Right lobe of liver (tissue), 4 donors: ENCODE data around the gene LMTK2.

Experiments
- POLR2A ChIP-seq: fragments of 450-650 bp; IDR thresholded peaks from one replicate; pipeline ENCODE4 v1.6.1; 2017; ENCODE audit warnings: antibody characterized with exemption, mild to moderate bottlenecking
- TF ChIP-seq, protein P1 (sequence below), 4 donors: fragments of 200-600 bp in 3 of 4; fragments of 450-650 bp in 1 of 4; IDR thresholded peaks; one replicate each; pipeline versions ENCODE4 v1.5.1 to v1.8.0; 2016 to 2022; ENCODE audit warnings: antibody characterized with exemption in 4 of 4, mild to moderate bottlenecking in 2 of 4
- donor health status: DM: no; HTN: no; CAD: no.
- donor health status: DM: no; HTN: no; CAD: no.
- donor health status: DM: no; HTN: yes; CAD: no.

DNA sequence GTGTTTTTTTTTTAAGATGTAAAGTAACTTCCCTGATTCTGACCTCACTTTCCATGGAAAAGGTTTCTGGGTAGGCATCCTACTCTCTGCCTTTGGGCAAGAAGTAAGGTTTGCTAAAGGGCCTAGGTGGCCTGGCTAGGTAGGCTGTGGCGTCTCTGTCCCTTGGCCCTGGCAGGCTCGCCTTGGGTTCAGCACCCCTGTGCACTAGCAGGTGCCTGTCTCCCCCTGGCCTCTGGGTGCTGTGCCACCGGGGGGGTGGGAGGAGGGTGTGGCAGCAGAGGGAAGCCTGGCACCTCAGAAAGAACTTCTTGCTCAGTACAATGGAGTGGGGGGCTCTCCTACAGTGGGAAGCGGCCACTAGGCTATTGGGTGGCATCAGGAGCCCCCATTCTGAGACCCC is 131.4 kb downstream of the LMTK2 start:
- TF ChIP-seq POLR2A, result no peak
- TF ChIP-seq, protein P1, sequence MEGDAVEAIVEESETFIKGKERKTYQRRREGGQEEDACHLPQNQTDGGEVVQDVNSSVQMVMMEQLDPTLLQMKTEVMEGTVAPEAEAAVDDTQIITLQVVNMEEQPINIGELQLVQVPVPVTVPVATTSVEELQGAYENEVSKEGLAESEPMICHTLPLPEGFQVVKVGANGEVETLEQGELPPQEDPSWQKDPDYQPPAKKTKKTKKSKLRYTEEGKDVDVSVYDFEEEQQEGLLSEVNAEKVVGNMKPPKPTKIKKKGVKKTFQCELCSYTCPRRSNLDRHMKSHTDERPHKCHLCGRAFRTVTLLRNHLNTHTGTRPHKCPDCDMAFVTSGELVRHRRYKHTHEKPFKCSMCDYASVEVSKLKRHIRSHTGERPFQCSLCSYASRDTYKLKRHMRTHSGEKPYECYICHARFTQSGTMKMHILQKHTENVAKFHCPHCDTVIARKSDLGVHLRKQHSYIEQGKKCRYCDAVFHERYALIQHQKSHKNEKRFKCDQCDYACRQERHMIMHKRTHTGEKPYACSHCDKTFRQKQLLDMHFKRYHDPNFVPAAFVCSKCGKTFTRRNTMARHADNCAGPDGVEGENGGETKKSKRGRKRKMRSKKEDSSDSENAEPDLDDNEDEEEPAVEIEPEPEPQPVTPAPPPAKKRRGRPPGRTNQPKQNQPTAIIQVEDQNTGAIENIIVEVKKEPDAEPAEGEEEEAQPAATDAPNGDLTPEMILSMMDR (IDR thresholded peaks at IDR 0.05), result no peak
